ENCODE results near the gene PRRT1.
A peak's percentile ranks its signal among the peaks of the same experiment; 100 is the strongest.
"Not testable (repeated sequence)": the region's sequence is repeated elsewhere in the genome, so short reads cannot be mapped to it uniquely, and the experiment has no call there.

The PRRT1 gene

GRCh38 chr6:32126880-32127279 lies 24.9 kb downstream of the PRRT1 start:
- DNase-seq (ENCODE audit: low read depth in 2 of 2): no peak

GRCh38 chr6:32123681-32124080 lies 28.1 kb downstream of the PRRT1 start:
- DNase-seq (ENCODE audit: low read depth in 2 of 2): no peak

GRCh38 chr6:32120573-32121059 lies 31.1 kb downstream of the PRRT1 start:
- DNase-seq (ENCODE audit: low read depth in 2 of 2): no peak

GRCh38 chr6:32118782-32119628 lies 32.7 kb downstream of the PRRT1 start:
- DNase-seq (ENCODE audit: low read depth in 2 of 2): peak in 1 of 2 donors; percentile 47

- DNase-seq (ENCODE audit: low read depth in 2 of 2): no peak
Measured at GRCh38 chr6:32117461-32117860, 34.3 kb downstream of the PRRT1 start.

- no peak for DNase-seq (ENCODE audit: low read depth in 2 of 2)
Measured at GRCh38 chr6:32116674-32117073, 35.1 kb downstream of the PRRT1 start.

- no peak for DNase-seq (ENCODE audit: low read depth in 2 of 2)
Measured at GRCh38 chr6:32115623-32116022, 36.1 kb downstream of the PRRT1 start.

- no peak for DNase-seq (ENCODE audit: low read depth in 2 of 2)
Measured at GRCh38 chr6:32114796-32115195, 36.9 kb downstream of the PRRT1 start.

- no peak for DNase-seq (ENCODE audit: low read depth in 2 of 2)
Measured at GRCh38 chr6:32113386-32114352, 38.1 kb downstream of the PRRT1 start.

- DNase-seq (ENCODE audit: low read depth in 2 of 2): no peak
Measured at GRCh38 chr6:32112431-32112980, 39.2 kb downstream of the PRRT1 start.

GRCh38 chr6:32111424-32112066 lies 40.2 kb downstream of the PRRT1 start:
- no peak for DNase-seq (ENCODE audit: low read depth in 2 of 2)

- no peak for DNase-seq (ENCODE audit: low read depth in 2 of 2)
Measured at GRCh38 chr6:32110632-32111031, 41.1 kb downstream of the PRRT1 start.

- no peak for DNase-seq (ENCODE audit: low read depth in 2 of 2)
Measured at GRCh38 chr6:32109765-32110160, 42.0 kb downstream of the PRRT1 start.

- no peak for DNase-seq (ENCODE audit: low read depth in 2 of 2)
Measured at GRCh38 chr6:32109114-32109764, 42.5 kb downstream of the PRRT1 start, which contains the start of gene TNXB. Gene TNXB (minus strand): TSS chr6:32109338. CDS start chr6:32098198, 11,140 bp downstream.

GRCh38 chr6:32108727-32109113 lies 43.0 kb downstream of the PRRT1 start:
- DNase-seq (ENCODE audit: low read depth in 2 of 2): no peak

- no peak for DNase-seq (ENCODE audit: low read depth in 2 of 2)
Measured at GRCh38 chr6:32108094-32108627, 43.6 kb downstream of the PRRT1 start.

GRCh38 chr6:32107406-32107805 lies 44.3 kb downstream of the PRRT1 start:
- no peak for DNase-seq (ENCODE audit: low read depth in 2 of 2)

GRCh38 chr6:32105433-32105832 lies 46.3 kb downstream of the PRRT1 start:
- no peak for DNase-seq (ENCODE audit: low read depth in 2 of 2)

GRCh38 chr6:32102255-32102654 lies 49.5 kb downstream of the PRRT1 start:
- no peak for DNase-seq (ENCODE audit: low read depth in 2 of 2)

GRCh38 chr6:32100251-32100650 lies 51.5 kb downstream of the PRRT1 start:
- not testable (repeated sequence) for DNase-seq (ENCODE audit: low read depth in 2 of 2)

Measured in stimulated activated CD8-positive, alpha-beta memory T cell treated with anti-CD3 and anti-CD28 coated beads, Interleukin-15, amount 100 ng/mL, for 4 hours (primary cell).